KMS-11 (cell line): ENCODE results near the gene TTC27.

Experiments
- H2AFZ ChIP-seq: fragments of 200-600 bp; sonication (generic); 2 replicates; pipeline ENCODE4 v1.6.1; 2016; ENCODE audit warnings: antibody characterized with exemption, mixed run types, low read depth
- H3K27ac ChIP-seq: fragments of 200-600 bp; sonication (generic); 2 replicates; pipeline ENCODE4 v1.6.1; 2016; ENCODE audit warnings: mild to moderate bottlenecking, mixed run types
- H3K27me3 ChIP-seq: fragments of 200-600 bp; sonication (generic); 2 replicates; pipeline ENCODE4 v1.6.1; 2017; ENCODE audit warnings: mild to moderate bottlenecking, low read depth, mixed run types, moderate library complexity; ENCODE audit not compliant: insufficient read depth
- H3K36me3 ChIP-seq: fragments of 200-600 bp; sonication (generic); 2 replicates; pipeline ENCODE4 v1.6.1; 2017; ENCODE audit warnings: mild to moderate bottlenecking, mixed run types; ENCODE audit not compliant: insufficient read depth
- H3K4me1 ChIP-seq: fragments of 200-600 bp; sonication (generic); 2 replicates; pipeline ENCODE4 v1.6.1; 2016; ENCODE audit warnings: mild to moderate bottlenecking, low read depth, mixed run types; ENCODE audit not compliant: poor library complexity, severe bottlenecking
- H3K4me2 ChIP-seq: fragments of 200-600 bp; sonication (generic); 2 replicates; pipeline ENCODE4 v1.7.0; 2016; ENCODE audit warnings: mild to moderate bottlenecking, mixed run types
- H3K4me3 ChIP-seq: fragments of 200-600 bp; sonication (generic); IDR thresholded peaks from 2 replicates; pipeline ENCODE4 v1.6.1; 2017; ENCODE audit warnings: low read depth, low read length, mixed read lengths; ENCODE audit not compliant: insufficient read depth
- H3K79me2 ChIP-seq: fragments of 200-600 bp; sonication (generic); 2 replicates; pipeline ENCODE4 v1.6.1; 2016; ENCODE audit warnings: low read depth, mixed run types; ENCODE audit not compliant: insufficient read depth
- H3K9ac ChIP-seq: fragments of 200-600 bp; sonication (generic); 2 replicates; pipeline ENCODE4 v1.6.1; 2016; ENCODE audit warnings: mild to moderate bottlenecking, mixed run types
- H4K20me1 ChIP-seq: fragments of 200-600 bp; sonication (generic); 2 replicates; pipeline ENCODE4 v1.6.1; 2016; ENCODE audit warnings: mild to moderate bottlenecking, mixed run types; ENCODE audit not compliant: insufficient read depth
- TF ChIP-seq, protein P1 (sequence below): fragments of 200-600 bp; sonication (generic); conservative IDR thresholded peaks from 2 replicates; pipeline ENCODE4 v1.6.1; 2017; ENCODE audit warnings: low read depth, mild to moderate bottlenecking, antibody characterized with exemption, low read length, moderate library complexity, mixed read lengths

TTC27 gene

DNA sequence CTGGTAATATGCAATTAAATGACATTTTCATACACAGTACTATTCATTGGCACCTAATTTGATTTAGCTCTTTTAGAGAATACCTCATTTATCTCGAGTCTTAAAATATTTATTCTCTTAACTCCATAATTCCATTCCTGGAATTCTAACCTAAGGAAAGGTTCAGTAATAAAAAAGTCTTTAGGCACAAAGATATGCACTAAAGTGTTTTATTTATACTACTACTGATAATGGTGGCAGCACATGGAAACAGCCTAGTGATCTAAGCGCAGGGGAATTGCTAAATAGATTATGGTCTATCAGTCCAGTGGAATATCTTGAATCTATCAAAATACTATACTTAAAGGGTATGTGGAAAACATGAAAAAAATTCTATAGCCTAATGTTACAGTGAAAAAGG is 176.4 kb downstream of the TTC27 start:
- no peaks in the 10 kb centered on the region for H3K79me2 ChIP-seq
- TF ChIP-seq, protein P1, sequence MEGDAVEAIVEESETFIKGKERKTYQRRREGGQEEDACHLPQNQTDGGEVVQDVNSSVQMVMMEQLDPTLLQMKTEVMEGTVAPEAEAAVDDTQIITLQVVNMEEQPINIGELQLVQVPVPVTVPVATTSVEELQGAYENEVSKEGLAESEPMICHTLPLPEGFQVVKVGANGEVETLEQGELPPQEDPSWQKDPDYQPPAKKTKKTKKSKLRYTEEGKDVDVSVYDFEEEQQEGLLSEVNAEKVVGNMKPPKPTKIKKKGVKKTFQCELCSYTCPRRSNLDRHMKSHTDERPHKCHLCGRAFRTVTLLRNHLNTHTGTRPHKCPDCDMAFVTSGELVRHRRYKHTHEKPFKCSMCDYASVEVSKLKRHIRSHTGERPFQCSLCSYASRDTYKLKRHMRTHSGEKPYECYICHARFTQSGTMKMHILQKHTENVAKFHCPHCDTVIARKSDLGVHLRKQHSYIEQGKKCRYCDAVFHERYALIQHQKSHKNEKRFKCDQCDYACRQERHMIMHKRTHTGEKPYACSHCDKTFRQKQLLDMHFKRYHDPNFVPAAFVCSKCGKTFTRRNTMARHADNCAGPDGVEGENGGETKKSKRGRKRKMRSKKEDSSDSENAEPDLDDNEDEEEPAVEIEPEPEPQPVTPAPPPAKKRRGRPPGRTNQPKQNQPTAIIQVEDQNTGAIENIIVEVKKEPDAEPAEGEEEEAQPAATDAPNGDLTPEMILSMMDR = no peak
- no peaks in the 10 kb centered on the region for H3K4me1 ChIP-seq
- H4K20me1 ChIP-seq = no peaks in the 10 kb centered on the region
- H2AFZ ChIP-seq = no peak overlapping the region
- H3K4me2 ChIP-seq = no peak overlapping the region
- no peak overlapping the region for H3K4me3 ChIP-seq
- H3K9ac ChIP-seq = no peak overlapping the region
- H3K36me3 ChIP-seq = no peaks in the 10 kb centered on the region
- H3K27ac ChIP-seq = no peak overlapping the region
- no peaks in the 10 kb centered on the region for H3K27me3 ChIP-seq

- Histone ChIP-seq H2AFZ (no peak overlapping the region), H3K27me3 (no peaks in the 10 kb centered on the region)
Measured at GRCh38 chr2:32805104-32806095, 177.6 kb downstream of the TTC27 start.

DNA sequence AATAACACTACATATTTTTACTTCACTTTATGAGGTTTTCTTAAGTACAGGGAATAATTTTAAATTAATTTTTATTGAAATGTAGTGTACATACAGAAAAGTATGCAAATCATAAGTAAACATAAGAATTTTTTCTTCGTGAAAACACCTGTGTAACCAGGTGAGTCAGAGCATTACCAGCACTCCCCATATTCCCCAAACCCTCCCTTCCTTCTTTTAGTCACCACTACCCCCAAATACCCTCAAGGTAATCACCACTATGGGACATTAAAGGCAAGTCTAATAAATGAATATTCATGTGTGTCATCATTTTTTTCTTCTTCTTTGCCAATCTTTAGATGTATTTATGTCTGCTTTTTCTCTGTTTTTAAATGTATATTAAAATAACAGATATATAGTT is 179.0 kb downstream of the TTC27 start:
- no peaks in the 10 kb centered on the region for H3K4me1 ChIP-seq
- H4K20me1 ChIP-seq = no peaks in the 10 kb centered on the region
- H3K27ac ChIP-seq = no peak overlapping the region
- TF ChIP-seq, protein P1 = no peak
- H2AFZ ChIP-seq = no peak overlapping the region
- no peak overlapping the region for H3K4me2 ChIP-seq
- H3K79me2 ChIP-seq = no peaks in the 10 kb centered on the region
- no peaks in the 10 kb centered on the region for H3K36me3 ChIP-seq
- H3K9ac ChIP-seq = no peak overlapping the region
- no peak overlapping the region for H3K4me3 ChIP-seq
- no peaks in the 10 kb centered on the region for H3K27me3 ChIP-seq

More at GRCh38 chr2:32805104-32806095, 177.6 kb downstream of the TTC27 start:
- Histone ChIP-seq H3K4me2 (no peak overlapping the region), H3K9ac (no peak overlapping the region), H3K79me2 (no peaks in the 10 kb centered on the region), H3K4me1 (no peaks in the 10 kb centered on the region), H3K27ac (no peak overlapping the region), H4K20me1 (no peaks in the 10 kb centered on the region), H3K36me3 (no peaks in the 10 kb centered on the region), H3K4me3 (no peak overlapping the region)
- TF ChIP-seq, protein P1 = no peak

DNA sequence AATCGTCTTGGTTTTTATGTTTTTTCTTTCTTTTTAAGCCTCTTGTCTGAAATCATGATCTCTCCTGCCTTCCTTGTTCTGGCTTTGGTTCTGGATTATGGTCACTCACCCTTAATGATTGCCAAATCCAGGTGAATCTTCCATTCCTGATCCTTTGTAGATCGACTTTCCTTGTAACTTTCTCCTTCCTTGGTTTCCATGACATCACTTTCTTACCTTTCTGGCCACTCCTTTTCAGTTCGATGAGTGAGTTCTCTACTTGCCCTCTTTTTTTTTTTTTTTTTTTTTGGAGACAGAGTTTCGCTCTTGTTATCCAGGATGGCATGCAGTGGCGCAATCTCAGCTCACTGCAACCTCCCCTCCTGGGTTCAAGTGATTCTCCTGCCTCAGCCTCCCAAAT is 179.8 kb downstream of the TTC27 start:
- Histone ChIP-seq H3K4me2 (no peak overlapping the region), H3K27ac (no peak overlapping the region), H3K36me3 (no peaks in the 10 kb centered on the region), H3K27me3 (no peaks in the 10 kb centered on the region), H3K4me1 (no peaks in the 10 kb centered on the region), H3K9ac (no peak overlapping the region), H3K4me3 (no peak overlapping the region), H4K20me1 (no peaks in the 10 kb centered on the region), H2AFZ (no peak overlapping the region), H3K79me2 (no peaks in the 10 kb centered on the region)
- TF ChIP-seq, protein P1 = no peak
